Eye (tissue), 1 donor: ENCODE measurements around the gene TRAPPC14.
"Not testable (repeated sequence)": the region's sequence is repeated elsewhere in the genome, so short reads cannot be mapped to it uniquely, and the experiment has no call there.

ENCODE experiments used
- DNase-seq: peaks from one replicate; pipeline ENCODE4 v3.0.0-alpha.2; 2015

Gene TRAPPC14

DNA sequence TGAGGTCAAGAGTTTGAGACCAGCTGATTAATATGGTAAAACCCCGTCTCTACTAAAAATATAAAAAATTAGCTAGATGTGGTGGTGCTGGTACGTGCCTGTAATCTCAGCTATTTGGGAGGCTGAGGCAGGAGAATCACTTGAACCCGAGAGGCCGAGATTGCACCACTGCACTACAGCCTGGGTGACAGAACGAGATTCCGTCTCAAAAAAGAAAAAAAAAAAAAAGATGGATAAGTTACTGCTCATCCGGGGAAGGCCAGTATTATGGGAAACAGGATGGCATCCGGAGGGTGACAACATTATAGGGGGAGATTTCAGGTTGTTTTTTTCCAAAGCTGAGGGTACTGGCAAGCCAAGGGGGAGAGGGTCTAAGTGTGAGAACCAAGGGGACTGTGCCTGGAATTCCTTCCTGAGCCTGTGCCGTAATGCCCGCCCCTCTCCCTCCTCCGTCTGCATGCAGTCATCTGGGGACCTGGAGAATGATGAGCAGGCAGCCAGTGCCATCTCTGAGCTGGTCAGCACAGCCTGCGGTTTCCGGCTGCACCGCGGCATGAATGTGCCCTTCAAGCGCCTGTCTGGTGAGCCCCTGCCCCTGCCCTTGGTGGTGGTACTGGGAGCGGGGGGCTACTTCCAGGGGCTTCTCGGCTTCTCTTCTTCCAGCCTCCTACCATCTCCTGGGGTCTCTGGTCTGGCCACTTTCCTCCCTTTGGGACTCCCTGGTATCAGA, 5.4 kb downstream of the TRAPPC14 start:
- DNase-seq, result no peak

DNA sequence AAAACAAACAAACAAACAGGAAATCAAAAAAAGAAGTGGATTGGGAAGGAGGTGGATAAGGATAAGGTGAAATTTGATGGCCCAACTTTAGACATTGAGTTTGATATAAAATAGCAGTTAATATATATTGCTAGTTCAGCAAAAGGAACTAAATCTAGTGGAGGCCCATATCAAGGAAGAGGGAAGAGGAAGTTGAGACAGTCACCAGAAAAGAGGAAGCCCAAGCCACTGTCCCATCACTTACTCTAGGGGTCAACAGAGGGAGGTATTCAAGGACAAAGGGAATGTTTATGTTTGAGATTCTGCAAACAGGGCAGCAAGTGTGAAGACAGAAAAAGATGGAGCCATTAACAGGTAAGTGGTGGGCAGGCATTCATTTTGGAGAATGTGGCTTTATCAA, 6.1 kb downstream of the TRAPPC14 start:
- no peak for DNase-seq

DNA sequence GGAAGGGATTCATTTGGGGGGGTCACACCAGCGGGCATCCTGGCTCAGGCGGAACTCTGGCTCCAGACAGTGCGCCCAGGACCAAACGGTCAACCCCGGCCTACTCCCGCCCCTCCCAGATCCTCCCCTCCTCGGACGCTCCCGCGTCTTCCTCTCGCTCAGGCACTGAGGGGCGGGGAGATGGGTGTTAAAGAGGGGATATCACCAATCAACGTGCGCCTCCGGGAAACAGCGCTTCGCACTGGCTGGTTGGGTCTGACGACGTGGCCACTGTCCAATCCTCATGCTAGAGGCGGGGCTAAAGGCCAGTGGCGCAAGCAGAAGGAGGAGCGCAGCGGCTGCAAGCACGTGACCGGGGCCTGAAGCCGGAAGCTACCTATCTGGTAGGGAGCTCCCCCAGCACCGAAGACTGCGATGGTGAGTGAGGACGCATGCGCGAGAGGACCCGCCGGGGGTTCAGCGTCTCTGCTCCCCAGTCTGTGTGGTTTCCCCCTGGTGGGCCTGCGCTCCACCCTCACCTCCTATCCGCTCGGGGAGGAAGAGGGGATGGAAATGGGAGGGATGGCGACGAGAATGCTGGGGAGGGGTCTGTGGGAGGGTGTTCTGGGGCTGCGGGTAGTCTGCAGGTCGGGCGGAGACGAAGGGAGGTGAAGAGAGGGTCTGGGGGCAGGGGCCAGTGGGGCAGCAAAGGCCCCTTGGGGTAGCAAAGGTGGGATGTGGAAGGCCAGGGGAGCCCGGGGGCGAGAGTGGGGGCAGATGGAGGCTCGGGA, 9.8 kb downstream of the TRAPPC14 start, which contains the start of gene LAMTOR4:
Gene LAMTOR4, plus strand, starts transcription at position 360 of the 770 bp plus-strand sequence. Its CDS starts 55 bp downstream, at position 415.
- peak; percentile 99 for DNase-seq

DNA sequence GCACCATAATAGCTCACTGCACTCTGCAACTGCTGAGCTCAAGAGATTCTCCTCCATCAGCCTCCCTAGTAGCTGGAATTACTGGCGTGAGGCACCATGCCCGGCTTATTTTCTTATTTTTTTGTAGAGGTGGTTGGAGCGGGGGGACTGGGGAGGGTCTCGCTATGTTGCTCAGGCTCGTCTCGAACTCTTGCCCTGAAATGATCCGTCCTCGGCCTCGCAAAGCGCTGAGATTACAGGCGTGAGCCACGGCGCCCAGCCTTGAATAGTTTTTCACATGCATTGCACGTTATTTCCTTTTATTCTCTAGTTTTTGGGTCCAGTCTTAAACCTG, 10.3 kb downstream of the TRAPPC14 start:
- DNase-seq, result no peak

DNA sequence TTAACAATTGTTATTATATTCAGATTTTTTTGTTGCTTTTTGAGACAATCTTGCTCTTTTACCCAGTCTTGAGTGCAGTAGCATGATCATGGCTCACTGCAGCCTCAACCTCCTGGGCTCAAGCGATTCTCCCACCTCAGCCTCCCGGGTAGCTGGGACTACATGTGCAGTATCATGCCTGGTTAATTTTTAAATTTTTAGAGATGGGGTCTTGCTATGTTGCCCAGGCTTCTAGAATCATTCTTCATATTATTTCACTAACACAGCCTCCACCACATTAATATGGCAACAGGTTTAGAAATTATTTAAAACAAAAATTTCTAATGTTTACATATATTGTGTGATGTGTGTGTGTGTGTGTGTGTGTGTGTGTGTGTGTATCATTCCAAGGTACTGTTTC, 11.2 kb downstream of the TRAPPC14 start:
- DNase-seq, result no peak

DNA sequence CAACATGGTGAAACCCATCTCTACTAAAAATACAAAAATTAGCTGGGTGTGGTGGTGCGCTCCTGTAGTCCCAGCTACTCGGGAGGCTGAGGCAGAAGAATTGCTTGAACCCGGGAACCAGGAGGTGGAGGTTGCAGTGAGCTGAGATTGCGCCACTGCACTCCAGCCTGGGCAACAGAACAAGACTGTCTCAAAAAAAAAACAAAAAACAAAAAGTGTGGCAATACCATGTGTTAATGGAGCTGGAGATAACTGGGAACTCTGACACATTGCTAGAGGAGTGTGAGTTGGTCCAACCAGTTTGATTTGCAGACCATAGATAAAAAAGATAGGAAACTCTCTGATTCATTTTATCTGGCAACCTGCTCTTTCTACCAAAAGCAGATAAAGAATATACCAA, 12.2 kb downstream of the TRAPPC14 start:
- DNase-seq, result not testable (repeated sequence)

DNA sequence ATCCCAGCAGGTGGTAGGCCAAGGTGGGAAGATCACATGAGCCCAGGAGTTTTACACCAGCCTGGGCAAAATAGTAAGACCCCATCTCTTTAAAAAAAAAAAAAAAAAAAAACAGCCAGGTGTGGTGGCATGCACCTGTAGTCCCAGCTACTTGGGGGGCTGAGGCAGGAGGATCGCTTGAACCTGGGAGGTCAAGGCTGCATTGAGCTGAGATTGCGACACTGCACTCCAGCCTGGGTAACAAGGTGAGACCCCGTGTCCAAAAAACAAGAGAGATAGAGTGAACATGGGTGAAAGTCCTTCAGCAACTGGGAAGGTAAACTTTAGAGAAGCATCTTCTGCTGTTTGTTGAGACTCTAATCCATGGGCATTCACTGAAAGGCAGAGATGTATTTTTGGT, 16.1 kb downstream of the TRAPPC14 start:
- DNase-seq, result no peak

DNA sequence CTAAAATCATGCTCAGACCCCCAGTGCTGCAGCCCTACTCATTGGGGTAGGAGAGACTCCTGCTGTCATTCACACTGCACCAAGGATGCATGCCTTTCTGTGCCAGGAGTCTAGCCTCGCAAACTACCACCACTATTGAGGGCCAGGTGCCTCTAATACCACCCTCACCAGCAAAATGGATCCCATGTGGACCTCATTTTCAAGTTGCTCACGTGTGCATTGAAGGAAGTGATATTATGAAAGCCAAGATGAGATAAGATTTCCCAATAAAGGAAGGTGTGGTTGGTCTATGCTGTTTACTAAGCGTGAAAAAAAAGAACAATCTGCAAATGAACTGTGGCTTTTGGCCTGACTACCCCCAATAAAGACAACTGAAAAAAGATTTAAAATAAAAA, 17.0 kb downstream of the TRAPPC14 start:
- DNase-seq, result no peak

DNA sequence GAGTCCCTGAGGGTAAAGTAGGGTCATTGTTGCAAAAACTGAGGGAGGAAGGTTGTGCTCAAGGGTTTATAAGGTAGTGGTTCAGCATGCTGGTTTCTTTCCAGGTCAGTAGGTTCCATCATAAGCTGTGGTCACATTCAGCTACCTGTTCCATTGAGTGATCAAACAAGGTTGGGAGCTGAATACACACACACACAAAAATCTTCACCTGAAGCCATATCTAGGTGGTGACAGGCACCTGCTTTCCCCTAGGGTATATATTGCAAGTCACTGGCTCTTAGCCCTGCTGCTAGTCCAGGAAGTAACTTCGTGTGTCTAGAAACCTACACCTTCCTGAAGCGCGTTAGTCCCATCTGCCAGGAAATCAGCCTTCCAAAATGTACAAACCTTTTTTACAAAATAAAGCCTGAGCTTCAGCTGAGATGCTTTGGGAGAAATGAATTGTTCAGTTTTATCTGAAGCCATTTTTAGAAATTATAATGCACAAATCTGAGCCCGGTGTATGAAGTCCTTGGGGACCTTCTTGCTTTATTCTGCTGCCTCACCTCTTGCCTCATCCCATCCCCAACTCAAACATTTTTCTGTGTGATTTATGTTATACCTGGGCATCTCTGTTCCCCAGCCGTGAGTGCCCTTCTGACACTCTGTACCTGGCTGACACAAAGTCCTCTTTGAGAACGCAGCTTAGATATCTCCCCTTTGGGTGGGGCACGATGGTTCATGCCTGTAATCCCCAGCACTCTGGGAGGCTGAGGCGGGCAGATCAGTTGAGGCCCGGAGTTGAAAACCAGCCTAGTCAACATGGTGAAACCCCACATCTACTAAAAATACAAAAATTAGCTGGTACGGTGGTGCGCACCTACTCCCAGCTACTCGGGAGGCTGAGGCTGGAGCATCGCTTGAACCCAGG, 20.4 kb downstream of the TRAPPC14 start:
- DNase-seq, result no peak

DNA sequence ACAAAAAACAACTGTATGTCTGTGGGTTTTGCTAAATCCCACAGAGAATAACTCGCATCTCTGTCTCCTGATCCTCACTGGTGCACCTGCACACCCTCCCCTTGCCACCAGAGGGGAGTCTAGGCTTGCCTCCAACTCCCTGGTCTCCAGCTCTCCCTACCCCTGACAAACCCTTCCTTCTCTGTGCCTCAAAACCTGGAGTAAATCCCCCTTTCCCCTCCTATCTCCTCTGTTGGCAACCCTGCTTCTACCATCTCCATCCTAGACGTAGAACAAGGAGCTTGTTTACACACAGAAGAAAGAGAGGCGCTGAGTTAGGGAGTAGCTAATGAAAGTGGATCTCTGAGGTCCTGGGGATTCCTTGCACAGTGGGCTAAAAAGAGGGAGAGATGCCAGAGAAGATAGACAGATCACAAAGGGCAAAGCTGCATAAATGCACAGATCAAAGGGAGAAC, 25.8 kb downstream of the TRAPPC14 start:
- DNase-seq, result peak; percentile 84

DNA sequence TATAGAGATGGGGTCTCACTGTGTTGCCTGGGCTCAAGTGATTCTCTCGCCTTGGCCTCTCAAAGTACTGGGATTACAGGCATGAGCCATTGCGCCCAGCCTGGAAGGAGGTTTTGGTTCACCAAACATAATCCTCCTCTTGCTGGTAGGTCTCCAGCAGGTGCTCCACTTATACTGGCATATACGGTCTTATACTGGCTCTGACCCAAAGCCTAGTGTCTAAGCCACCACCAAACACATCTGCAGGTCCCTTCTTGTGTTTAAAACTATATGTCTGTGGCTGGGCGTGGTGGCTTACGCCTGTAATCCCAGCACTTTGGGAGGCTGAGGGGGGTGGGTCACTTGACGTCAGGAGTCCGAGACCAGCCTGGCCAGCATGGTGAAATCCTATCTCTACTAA, 26.4 kb downstream of the TRAPPC14 start:
- DNase-seq, result no peak

DNA sequence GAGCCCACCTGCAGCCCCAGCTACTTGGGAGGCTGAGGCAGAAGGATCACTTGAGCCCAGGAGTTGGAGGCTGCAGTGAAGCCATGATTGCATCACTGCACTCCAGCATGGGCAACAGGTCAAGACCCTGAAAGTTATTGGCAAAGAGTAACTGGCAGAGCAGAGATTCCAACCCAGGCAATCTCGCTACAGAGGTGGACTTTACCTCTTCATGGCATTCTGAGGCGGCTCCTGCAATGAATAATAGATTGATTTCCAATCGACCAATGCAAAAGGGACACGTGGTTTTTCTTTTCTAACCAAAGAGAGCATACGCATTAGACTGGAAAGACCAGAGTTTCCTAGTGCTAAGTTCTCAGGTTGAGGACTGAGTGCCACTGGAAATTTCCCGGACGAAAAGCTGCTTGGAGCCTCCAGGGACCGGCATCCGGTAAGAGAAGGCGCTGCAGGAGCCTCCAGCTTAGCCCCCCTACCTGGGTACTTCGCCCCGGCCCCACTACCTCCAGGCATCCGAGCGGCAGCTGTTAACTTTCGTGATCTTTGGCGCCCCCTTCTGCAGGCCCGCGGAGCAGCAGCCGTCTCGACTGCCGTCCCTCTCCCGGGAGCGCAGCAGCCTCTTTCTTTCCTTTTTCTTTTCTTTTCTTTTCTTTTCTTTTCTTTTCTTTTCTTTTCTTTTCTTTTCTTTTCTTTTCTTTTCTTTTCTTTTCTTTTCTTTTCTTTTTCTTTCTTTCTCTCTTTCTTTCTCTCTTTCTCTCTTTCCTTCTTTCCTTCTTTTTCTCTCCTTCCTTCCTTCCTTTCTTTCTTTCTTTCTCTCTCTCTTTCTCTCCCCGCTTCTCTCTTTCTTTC, 27.7 kb downstream of the TRAPPC14 start:
- peak; percentile 91 for DNase-seq

DNA sequence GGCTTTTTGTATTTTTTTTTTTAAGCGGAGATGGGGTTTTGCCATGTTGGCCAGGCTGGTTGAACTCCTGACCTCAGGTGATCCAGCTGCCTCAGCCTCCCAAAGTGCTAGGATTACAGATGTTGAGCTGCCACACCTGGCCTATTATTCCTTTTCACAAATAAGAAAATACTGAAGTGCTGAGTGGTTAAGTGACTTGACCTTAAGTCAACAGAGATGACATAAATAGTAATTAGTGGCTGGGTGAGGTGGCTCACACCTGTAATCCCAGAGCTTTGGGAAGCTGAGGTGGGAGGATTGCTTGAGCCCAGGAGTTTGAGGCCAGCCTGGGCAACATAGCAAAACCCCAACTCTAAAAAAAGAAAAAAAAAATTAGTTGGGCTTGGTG, 28.3 kb downstream of the TRAPPC14 start:
- DNase-seq, result not testable (repeated sequence)

DNA sequence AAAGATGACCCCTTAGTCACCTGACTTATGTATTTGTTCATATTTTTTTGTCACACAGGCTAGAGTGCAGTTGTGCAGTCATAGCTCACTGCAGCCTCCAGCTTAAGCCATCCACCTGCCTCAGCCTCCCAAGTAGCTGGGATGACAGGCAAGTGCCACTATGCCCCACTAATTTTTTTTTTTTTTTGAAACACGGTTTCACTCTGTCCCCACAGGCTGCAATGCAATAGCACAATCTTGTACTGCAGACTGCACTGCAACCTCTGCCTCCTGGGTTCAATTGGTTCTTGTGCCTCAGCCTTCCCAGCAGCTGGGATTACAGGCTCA, 29.9 kb downstream of the TRAPPC14 start:
- no peak for DNase-seq

DNA sequence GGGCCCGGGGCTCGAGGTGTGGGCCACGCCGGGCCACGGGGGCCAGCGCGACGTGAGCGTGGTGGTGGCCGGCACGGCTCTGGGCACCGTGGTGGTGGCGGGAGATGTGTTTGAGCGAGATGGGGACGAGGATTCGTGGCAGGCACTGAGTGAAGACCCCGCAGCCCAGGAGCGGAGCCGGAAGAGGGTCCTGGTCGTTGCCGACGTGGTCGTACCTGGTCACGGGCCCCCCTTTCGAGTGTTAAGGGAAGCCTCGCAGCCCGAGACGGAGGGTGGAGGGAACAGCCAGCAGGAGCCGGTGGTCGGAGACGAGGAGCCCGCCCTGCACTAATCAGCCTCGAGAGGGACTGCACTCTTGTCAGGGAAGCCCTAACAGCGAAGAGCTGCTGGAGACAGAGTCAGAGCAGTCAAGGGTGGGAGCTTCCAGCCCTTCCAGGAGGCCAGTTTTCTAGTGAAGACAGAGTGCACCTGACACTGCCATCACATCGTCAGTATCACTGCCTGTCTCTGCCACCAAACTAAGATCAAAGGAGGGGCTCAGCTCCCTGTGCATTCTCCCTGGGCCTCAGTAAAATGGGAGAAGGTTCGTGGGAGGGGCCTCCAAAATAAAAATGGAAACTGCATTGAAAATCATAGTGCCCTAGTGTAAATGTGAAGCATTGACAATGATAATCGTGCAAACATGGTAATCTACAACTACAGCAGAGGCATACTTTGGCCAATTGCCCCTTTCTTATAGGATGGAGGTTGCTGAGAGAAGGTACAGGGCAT, 30.5 kb downstream of the TRAPPC14 start:
- peak; percentile 66 for DNase-seq

DNA sequence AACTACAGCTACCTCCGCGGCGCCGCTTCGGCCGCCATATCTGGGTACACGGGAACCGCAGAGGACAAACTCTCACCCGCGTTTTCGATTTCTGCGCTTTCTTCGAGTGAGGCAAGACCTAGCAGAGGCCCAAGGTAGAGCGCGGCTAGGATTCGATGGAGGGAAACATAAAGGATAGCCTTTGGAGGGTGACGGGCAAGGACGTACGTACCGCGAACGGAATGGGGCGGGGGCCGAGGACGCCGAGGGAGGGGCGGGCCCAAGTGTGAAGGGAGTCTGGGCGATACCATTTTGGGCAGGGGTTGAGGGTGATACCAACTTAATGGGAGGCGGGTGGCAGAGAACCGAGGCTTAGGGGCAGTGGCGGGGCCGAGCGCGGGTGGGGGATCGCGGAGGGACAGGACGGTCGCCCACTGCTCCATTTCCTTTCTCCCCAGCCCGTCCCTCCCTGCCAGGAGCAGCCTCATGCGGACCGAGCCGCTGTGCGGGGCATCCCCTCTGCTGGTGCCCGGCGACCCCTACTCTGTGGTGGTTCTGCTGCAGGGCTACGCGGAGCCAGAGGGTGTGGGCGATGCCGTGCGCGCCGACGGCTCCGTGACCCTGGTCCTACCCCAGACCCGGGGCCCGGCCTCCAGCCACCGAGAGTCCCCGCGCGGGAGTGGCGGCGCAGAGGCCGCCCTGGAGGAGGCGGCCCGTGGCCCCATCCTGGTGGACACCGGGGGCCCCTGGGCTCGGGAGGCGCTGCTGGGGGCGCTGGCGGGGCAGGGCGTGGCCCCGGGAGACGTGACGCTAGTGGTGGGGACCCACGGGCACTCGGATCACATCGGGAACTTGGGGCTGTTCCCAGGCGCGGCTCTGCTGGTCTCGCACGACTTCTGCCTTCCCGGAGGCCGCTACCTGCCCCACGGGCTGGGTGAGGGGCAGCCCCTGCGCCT, 31.3 kb downstream of the TRAPPC14 start, which contains the start of gene MBLAC1:
Gene MBLAC1, plus strand, starts transcription at position 37 of the 935 bp plus-strand sequence. Its CDS starts 429 bp downstream, at position 466.
- peak; percentile 99 for DNase-seq

DNA sequence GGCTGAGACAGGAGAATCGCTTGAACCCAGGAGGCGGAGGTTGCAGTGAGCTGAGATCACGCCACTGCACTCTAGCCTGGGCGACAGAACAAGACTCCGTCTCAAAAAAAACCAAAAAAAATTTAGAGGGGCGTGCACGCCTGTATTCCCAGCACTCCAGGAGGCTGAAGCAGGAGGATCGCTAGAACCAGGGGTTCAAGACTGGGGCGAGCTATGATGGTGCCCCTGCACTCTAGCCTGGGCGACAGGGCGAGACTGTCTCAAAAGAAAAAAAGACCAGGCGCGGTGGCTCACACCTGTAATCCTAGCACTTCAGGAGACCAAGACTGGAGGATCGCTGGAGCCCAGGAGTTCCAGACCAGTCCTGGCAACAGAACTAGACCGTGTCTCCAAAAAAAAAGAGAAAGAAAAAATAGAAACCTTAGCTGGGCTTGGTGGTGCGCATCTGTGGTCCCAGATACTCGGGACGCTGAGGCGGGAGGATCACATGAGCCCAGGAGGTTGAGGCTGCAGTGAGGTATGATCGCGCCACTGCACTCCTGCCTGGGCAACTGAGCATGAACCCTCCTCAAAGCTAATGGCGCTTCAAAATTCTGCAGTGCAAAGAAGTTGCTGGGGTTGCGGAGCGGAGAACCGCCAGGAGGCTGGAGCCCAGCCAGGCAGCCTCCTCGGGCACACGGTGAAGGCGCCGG, 32.1 kb downstream of the TRAPPC14 start:
- DNase-seq, result no peak

DNA sequence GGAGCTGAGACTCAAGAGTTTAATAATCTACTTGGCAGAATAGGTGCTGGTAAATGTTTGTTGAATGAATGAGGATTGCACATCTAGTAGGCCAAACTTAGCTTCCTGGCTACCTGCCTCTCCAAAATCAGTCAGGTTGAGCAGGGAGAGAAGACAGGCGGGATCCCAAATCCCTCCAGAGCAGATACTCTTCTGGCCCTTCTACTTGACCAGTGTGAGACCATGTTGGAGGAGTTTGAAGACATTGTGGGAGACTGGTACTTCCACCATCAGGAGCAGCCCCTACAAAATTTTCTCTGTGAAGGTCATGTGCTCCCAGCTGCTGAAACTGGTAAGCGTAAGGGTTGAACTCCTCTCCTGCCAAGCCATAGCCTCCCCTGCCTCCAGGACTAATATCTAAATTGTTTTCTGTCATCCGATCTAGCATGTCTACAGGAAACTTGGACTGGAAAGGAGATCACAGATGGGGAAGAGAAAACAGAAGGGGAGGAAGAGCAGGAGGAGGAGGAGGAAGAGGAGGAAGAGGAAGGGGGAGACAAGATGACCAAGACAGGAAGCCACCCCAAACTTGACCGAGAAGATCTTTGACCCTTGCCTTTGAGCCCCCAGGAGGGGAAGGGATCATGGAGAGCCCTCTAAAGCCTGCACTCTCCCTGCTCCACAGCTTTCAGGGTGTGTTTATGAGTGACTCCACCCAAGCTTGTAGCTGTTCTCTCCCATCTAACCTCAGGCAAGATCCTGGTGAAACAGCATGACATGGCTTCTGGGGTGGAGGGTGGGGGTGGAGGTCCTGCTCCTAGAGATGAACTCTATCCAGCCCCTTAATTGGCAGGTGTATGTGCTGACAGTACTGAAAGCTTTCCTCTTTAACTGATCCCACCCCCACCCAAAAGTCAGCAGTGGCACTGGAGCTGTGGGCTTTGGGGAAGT, 34.0 kb downstream of the TRAPPC14 start:
- no peak for DNase-seq

DNA sequence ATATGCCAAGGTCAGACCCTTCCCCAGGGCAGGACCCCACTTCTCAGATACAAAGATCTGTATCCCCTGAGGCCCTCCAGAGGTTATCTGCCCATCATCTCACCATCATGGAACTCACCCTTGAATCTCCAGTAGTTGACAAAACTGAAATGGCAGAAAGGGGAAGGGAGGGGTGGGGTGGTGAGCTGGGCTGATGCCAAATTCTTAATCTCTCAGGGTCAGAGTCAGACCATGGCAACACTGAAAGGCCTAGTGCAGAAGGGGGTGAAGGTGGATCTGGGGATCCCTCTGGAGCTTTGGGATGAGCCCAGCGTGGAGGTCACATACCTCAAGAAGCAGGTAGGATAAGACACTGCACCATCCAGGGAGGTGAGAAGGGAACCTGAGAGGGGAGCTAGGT, 36.0 kb downstream of the TRAPPC14 start:
- DNase-seq, result no peak
